Fibroblast of lung (primary cell): Measurements from ENCODE around the gene BMPR1A. TPM values are rescaled to one million over a fixed set of nuclear protein-coding genes. Genes with fewer than 3 reads are reported as not detected.

Experiments used
- DNase-seq, 2 donors: peaks; one replicate each; pipeline versions ENCODE4 v3.0.0 to v3.0.0-alpha.2; 2010; ENCODE audit warnings: low read depth in 2 of 2
- H2AFZ ChIP-seq: 2 replicates; pipeline ENCODE4 v1.5.1; 2012; ENCODE audit warnings: low read length, control low read depth, inconsistent platforms
- H3K27ac ChIP-seq: 2 replicates; pipeline ENCODE4 v1.5.1; 2011; ENCODE audit warnings: low read length, control low read depth; ENCODE audit not compliant: insufficient read depth
- H3K27me3 ChIP-seq: 2 replicates; pipeline ENCODE4 v1.5.1; 2011; ENCODE audit warnings: mild to moderate bottlenecking, low read length; ENCODE audit not compliant: control insufficient read depth, insufficient read depth
- H3K36me3 ChIP-seq: 2 replicates; pipeline ENCODE4 v1.5.1; 2011; ENCODE audit warnings: low read length; ENCODE audit not compliant: control insufficient read depth, insufficient read depth
- H3K4me1 ChIP-seq: 2 replicates; pipeline ENCODE4 v1.5.1; 2011; ENCODE audit warnings: low read length; ENCODE audit not compliant: control insufficient read depth, insufficient read depth; ENCODE audit errors: extremely low read depth
- H3K4me2 ChIP-seq: 2 replicates; pipeline ENCODE4 v1.5.1; 2011; ENCODE audit warnings: low read length, control low read depth; ENCODE audit not compliant: insufficient read depth; ENCODE audit errors: extremely low read depth
- H3K4me3 ChIP-seq, 4 experiments: fragments of 200-600 bp in 1 of 4; sonication (generic) in 1 of 4; replicated peaks in 1 of 4; 2 replicates each; pipeline ENCODE4 v1.5.1; 2011 to 2016; ENCODE audit warnings: low read length in 4 of 4, low read depth in 3 of 4, mild to moderate bottlenecking in 3 of 4, control low read depth in 2 of 4, inconsistent platforms in 1 of 4, mixed read lengths in 1 of 4; ENCODE audit not compliant: insufficient read depth in 1 of 4; ENCODE audit errors: control extremely low read depth in 1 of 4
- H3K79me2 ChIP-seq: 2 replicates; pipeline ENCODE4 v1.5.1; 2012; ENCODE audit warnings: mild to moderate bottlenecking, low read length, inconsistent platforms; ENCODE audit not compliant: control insufficient read depth, insufficient read depth
- H3K9ac ChIP-seq: 2 replicates; pipeline ENCODE4 v1.5.1; 2011; ENCODE audit warnings: mild to moderate bottlenecking, low read length, control low read depth; ENCODE audit not compliant: insufficient read depth
- H3K9me3 ChIP-seq: 2 replicates; pipeline ENCODE4 v1.5.1; 2012; ENCODE audit warnings: low read depth, low read length; ENCODE audit not compliant: control insufficient read depth, insufficient read depth
- H4K20me1 ChIP-seq: 2 replicates; pipeline ENCODE4 v1.5.1; 2011; ENCODE audit warnings: low read length; ENCODE audit not compliant: control insufficient read depth, insufficient read depth; ENCODE audit errors: extremely low read depth
- EZH2 ChIP-seq: IDR thresholded peaks from 2 replicates; pipeline ENCODE4 v1.5.1; 2012; ENCODE audit warnings: low read length, control low read depth, mild to moderate bottlenecking; ENCODE audit errors: missing control alignments
- polyA plus RNA-seq, 2 donors: library from polyadenylated mRNA; depleted of rRNA in 1 of 2; stranded (reverse) in 1 of 2; unstranded in 1 of 2; fragments of >200 nt; gene quantifications; 2 replicates each; pipeline ENCODE4 v1.2.1, GENCODE V29; 2011 to 2012; ENCODE audit warnings: missing spikeins in 1 of 2
- total RNA-seq: library from RNA; depleted of rRNA; stranded (reverse); fragments of >200 nt; gene quantifications from 2 replicates; pipeline ENCODE4 v1.2.1, GENCODE V29; 2014
- TF ChIP-seq, protein P1 (sequence below), 2 donors: IDR thresholded peaks in 1 of 2; conservative IDR thresholded peaks in 1 of 2; 1 replicate in 1 of 2; 2 replicates in 1 of 2; pipeline ENCODE4 v1.5.1; 2011 to 2012; ENCODE audit warnings: low read length in 2 of 2, control low read depth in 1 of 2, inconsistent platforms in 1 of 2, low read depth in 1 of 2, mild to moderate bottlenecking in 1 of 2

Gene BMPR1A
- total and polyA plus RNA-seq, 2 donors (not counting 1 experiment from before 2014, with no cell fraction given) = 52.8 to 61.8 TPM

DNA sequence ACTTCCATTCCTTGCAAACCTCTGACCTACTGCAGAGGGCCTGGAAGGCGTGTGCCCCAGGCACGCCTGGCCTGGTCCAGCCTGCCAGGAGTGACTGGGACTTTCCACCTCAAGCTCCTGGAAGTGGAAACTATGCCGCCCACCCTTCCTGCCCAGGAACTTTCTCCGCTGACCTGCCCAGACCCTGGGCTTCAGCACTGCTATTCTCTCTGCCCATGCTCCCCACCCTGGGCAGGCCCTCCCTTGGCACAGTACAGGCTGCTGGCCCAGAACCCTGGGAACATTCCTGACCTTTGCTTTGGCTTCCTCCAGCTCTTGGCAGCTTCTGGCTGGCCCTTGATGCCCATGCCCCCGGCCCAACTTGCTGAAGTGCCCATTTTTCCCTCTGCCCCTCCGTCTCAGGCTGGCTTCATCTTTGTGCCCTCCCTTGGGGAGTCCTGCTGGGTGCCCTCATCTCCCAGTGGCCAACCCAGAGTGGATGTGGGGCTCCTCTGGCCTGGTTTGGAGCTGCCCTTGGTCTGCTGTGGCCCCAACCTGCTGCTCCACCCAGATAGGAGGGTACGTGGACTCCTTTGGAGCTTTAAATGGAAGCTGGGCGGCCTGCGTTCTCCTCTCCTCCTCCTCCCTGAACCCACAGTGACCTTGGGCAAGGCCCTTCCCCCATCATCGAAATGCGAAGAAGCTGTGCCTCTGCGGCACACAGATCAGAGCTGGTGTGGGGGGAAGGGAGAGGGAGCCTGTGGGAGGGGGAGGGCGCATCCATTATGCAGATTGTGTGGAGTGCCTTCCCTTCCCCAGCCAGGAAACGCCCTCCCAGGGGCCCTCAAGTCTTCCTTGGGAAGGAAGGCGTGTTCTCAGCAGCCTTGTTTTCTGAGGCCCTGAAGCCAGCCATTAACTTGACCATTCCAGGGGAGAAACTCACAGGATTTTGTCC, 197.6 kb downstream of the BMPR1A start:
- H3K27ac ChIP-seq = no peak overlapping the region
- no peaks in the 10 kb centered on the region for H3K27me3 ChIP-seq
- DNase-seq = peak; percentile 67 to 76
- H3K79me2 ChIP-seq = no peaks in the 10 kb centered on the region
- TF ChIP-seq, protein P1, sequence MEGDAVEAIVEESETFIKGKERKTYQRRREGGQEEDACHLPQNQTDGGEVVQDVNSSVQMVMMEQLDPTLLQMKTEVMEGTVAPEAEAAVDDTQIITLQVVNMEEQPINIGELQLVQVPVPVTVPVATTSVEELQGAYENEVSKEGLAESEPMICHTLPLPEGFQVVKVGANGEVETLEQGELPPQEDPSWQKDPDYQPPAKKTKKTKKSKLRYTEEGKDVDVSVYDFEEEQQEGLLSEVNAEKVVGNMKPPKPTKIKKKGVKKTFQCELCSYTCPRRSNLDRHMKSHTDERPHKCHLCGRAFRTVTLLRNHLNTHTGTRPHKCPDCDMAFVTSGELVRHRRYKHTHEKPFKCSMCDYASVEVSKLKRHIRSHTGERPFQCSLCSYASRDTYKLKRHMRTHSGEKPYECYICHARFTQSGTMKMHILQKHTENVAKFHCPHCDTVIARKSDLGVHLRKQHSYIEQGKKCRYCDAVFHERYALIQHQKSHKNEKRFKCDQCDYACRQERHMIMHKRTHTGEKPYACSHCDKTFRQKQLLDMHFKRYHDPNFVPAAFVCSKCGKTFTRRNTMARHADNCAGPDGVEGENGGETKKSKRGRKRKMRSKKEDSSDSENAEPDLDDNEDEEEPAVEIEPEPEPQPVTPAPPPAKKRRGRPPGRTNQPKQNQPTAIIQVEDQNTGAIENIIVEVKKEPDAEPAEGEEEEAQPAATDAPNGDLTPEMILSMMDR (conservative IDR thresholded peaks at IDR 0.05 in 1 of 2, IDR thresholded peaks at IDR 0.05 in 1 of 2; ENCODE audit: low read depth in 1 of 2, low read length in 2 of 2) = no peak
- TF ChIP-seq EZH2 = no peak
- no peak overlapping the region for H3K9ac ChIP-seq
- H3K4me2 ChIP-seq = no peak overlapping the region
- no peaks in the 10 kb centered on the region for H3K36me3 ChIP-seq
- no peak overlapping the region for H3K4me3 ChIP-seq
- no peaks in the 10 kb centered on the region for H3K9me3 ChIP-seq
- H2AFZ ChIP-seq = peak overlapping the region; percentile 20
- peaks cover 6% of the 10 kb centered on the region for H3K4me1 ChIP-seq
- H4K20me1 ChIP-seq = no peaks in the 10 kb centered on the region

DNA sequence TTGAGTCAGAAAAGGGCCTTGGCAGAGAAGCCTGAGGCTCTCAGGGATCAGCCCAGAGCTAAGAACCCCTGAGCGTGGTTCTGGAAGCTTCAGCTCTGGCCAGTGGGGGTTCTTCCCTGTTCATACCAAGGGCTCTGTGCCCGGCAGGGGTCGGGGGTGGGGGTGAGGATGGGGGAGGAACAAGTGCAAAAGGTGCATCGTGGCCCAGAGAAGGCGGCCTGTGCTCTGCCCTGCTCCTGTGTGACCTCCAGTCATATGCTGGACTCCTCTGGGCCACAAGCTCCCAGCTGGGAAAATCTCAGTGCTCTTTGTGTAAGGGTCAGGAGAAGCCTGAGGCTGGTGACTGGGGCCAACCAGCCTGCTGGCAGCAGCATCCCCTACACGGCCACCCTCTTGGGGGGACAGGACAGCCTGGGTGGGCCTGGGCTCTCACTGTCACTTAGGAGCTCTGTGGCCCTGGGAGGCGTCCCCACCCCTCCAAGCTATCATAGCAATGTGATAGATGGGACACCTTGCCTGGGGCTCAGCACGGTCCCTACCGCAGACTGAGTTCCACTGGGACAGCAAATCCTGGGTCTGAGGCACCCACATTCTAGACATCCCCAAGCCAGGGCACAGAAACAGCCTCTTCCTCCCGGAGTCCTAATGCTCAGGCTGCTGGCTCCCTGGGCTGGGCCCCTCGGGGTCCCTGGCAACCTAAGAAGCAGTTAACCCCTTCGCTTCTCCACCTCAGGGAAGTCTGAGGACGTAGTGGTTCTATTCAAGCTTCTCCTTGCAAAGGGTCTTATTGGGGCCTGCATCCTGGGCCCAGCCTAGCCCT, 198.5 kb downstream of the BMPR1A start:
- H3K4me2 ChIP-seq = no peak overlapping the region
- H2AFZ ChIP-seq = peak overlapping the region; percentile 20
- H3K4me3 ChIP-seq = no peak overlapping the region
- no peaks in the 10 kb centered on the region for H3K27me3 ChIP-seq
- no peaks in the 10 kb centered on the region for H3K9me3 ChIP-seq
- no peak overlapping the region for H3K27ac ChIP-seq
- no peak for DNase-seq
- peaks cover 13% of the 10 kb centered on the region for H3K4me1 ChIP-seq
- H4K20me1 ChIP-seq = no peaks in the 10 kb centered on the region
- H3K9ac ChIP-seq = no peak overlapping the region
- no peaks in the 10 kb centered on the region for H3K36me3 ChIP-seq
- TF ChIP-seq, protein P1 (conservative IDR thresholded peaks at IDR 0.05 in 1 of 2, IDR thresholded peaks at IDR 0.05 in 1 of 2; ENCODE audit: low read depth in 1 of 2, low read length in 2 of 2) = no peak
- TF ChIP-seq EZH2 = no peak
- no peaks in the 10 kb centered on the region for H3K79me2 ChIP-seq
